Pancreas (tissue), 10 donors: ENCODE results near the gene COL25A1. TPM values are rescaled to one million over a fixed set of nuclear protein-coding genes. Genes with fewer than 3 reads are reported as not detected.
"Not testable (repeated sequence)": the region's sequence is repeated elsewhere in the genome, so short reads cannot be mapped to it uniquely, and the experiment has no call there.

ENCODE experiments used
- ATAC-seq, 4 donors: fragments of 200-7000 bp; cut with Tn5 transposase; one replicate each; pipeline versions ENCODE4 v1.8.0 to v1.9.1; 2020; ENCODE audit warnings: mild to moderate bottlenecking in 4 of 4, moderate library complexity in 4 of 4
- DNase-seq, 6 donors: peaks; one replicate each; pipeline ENCODE4 v3.0.0-alpha.2; 2020
- FAIRE-seq: peaks from 2 replicates; lab custom pipeline; 2012; peaks lifted over from hg19 to GRCh38; lab: Jason Lieb, UNC
- H3K27ac ChIP-seq, 4 donors: fragments of 200-600 bp; sonication (generic); 1 replicate in 3 of 4; 2 replicates in 1 of 4; pipeline versions ENCODE4 v1.5.0 to v1.8.0; 2020
- H3K27me3 ChIP-seq, 4 donors: fragments of 200-600 bp; one replicate each; pipeline ENCODE4 v1.8.0; 2021
- H3K36me3 ChIP-seq, 3 donors: fragments of 200-600 bp; sonication (generic) in 1 of 3; one replicate each; pipeline versions ENCODE4 v1.5.0 to v1.8.0; 2020 to 2021
- H3K4me1 ChIP-seq, 3 donors: fragments of 200-600 bp; one replicate each; pipeline ENCODE4 v1.8.0; 2021
- H3K4me3 ChIP-seq, 4 donors: fragments of 200-600 bp; sonication (generic) in 2 of 4; one replicate each; pipeline versions ENCODE4 v1.5.0 to v1.8.0; 2020 to 2021
- H3K9me3 ChIP-seq, 4 donors: fragments of 200-600 bp; one replicate each; pipeline ENCODE4 v1.8.0; 2021
- CTCF ChIP-seq, 4 donors: fragments of 200-600 bp; sonication (generic) in 3 of 4; IDR thresholded peaks; one replicate each; pipeline versions ENCODE4 v1.5.0 to v1.8.0; 2021; ENCODE audit warnings: antibody characterized with exemption in 4 of 4
- WGBS, 2 donors: extraction: QIAGEN DNeasy Blood & Tissue Kit; methylation state at CpG; one replicate each; pipeline ENCODE4 v1.1.7; 2013; 5-methylcytosine and 5-hydroxymethylcytosine counted together
- intact Hi-C, 3 donors: fragments of 100-400 bp; cut with DNase I; formaldehyde crosslinking; loops; one replicate each; pipeline versions ENCODE4 v1.11.1 to v1.14.2; 2022
- polyA plus RNA-seq, 2 donors: library from polyadenylated mRNA; stranded (reverse); fragments of 200-250 nt; gene quantifications; one replicate each; pipeline ENCODE4 v1.2.3, GENCODE V29; 2013
- total RNA-seq, 6 donors: library from RNA; stranded (reverse); fragmentation: NEBNext Ultra II Directional in 4 of 6; extraction: Animal tissue kit (Norgen Biotek cat#: 25700) in 4 of 6; gene quantifications; one replicate each; pipeline versions ENCODE4 v1.2.1 to v1.2.4, GENCODE V29; 2021 to 2023
- donor health status: healthy with polysubstance abuse.
- donor health status: DM: no; HTN: no; CAD: no; lungs with moderate emphysema.
- donor health status: DM: no; HTN: no; CAD: no.
- donor health status: control.
- donor health status: control.
- donor health status: Bipolar disorder and iron deficiency.
- donor health status: DM: yes; HTN: yes; CAD: no.
- donor health status: DM: no; HTN: no; CAD: no.
- donor health status: DM: no; HTN: no; CAD: no.
- donor health status: DM: yes; HTN: yes; CAD: no.

The COL25A1 gene
- total and polyA plus RNA-seq, 8 donors = 0.08 to 0.46 (median 0.22) TPM

- 63 to 82% methylated on average over 3 of the region's 3 CpGs for WGBS, 2 donors
- no peaks in the 10 kb centered on the region for H3K36me3 ChIP-seq
Observed at GRCh38 chr4:109111031-109111430, 191.4 kb downstream of the COL25A1 start.

DNA sequence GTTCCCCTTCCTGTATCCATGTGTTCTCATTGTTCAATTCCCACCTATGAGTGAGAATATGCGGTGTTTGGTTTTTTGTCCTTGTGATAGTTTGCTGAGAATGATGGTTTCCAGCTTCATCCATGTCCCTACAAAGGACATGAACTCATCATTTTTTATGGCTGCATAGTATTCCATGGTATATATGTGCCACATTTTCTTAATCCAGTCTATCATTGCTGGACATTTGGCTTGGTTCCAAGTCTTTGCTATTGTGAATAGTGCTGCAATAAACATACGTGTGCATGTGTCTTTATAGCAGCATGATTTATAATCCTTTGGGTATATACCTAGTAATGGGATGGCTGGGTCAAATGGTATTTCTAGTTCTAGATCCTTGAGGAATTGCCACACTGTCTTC lies 194.2 kb downstream of the COL25A1 start:
- H3K36me3 ChIP-seq, H3K27ac ChIP-seq, H3K4me3 ChIP-seq, H3K9me3 ChIP-seq, DNase-seq, ATAC-seq, H3K27me3 ChIP-seq, H3K4me1 ChIP-seq, intact Hi-C loops, FAIRE-seq: not testable (repeated sequence)
- WGBS, 2 donors = no CpG with 5 or more reads among the region's 2 CpGs

More at GRCh38 chr4:109111031-109111430, 191.4 kb downstream of the COL25A1 start:
- DNase-seq (no peak), ATAC-seq (no peak), FAIRE-seq (no peak)
- Histone ChIP-seq H3K4me3 (no peak overlapping the region), H3K27ac (no peak overlapping the region), H3K27me3 (peaks cover 0 to 2% (median 0%) of the 10 kb centered on the region in 4 donors), H3K4me1 (no peaks in the 10 kb centered on the region), H3K9me3 (no peaks in the 10 kb centered on the region)
- intact Hi-C loops = no loop called here
- TF ChIP-seq CTCF (IDR thresholded peaks at IDR 0.05) = no peak

GRCh38 chr4:109094056-109094455 lies 208.4 kb downstream of the COL25A1 start:
- TF ChIP-seq CTCF (IDR thresholded peaks at IDR 0.05) = no peak
- H3K9me3 ChIP-seq = no peaks in the 10 kb centered on the region
- DNase-seq (no peak), ATAC-seq (no peak), FAIRE-seq (no peak)
- H3K27me3 ChIP-seq = no peaks in the 10 kb centered on the region
- WGBS, 2 donors = 84 to 94% methylated on average over 1 of the region's 1 CpG
- intact Hi-C loops = no loop called here
- no peaks in the 10 kb centered on the region for H3K4me1 ChIP-seq
- no peaks in the 10 kb centered on the region for H3K36me3 ChIP-seq
- H3K27ac ChIP-seq = no peak overlapping the region
- no peak overlapping the region for H3K4me3 ChIP-seq

- Histone ChIP-seq H3K36me3 (no peaks in the 10 kb centered on the region), H3K27ac (no peak overlapping the region), H3K9me3 (no peaks in the 10 kb centered on the region), H3K27me3 (no peaks in the 10 kb centered on the region), H3K4me3 (no peak overlapping the region), H3K4me1 (no peaks in the 10 kb centered on the region)
- DNase-seq (no peak), ATAC-seq (no peak), FAIRE-seq (no peak)
- intact Hi-C loops = no loop called here
- 75 to 83% methylated on average over 9 of the region's 9 CpGs for WGBS, 2 donors
- TF ChIP-seq CTCF (IDR thresholded peaks at IDR 0.05) = no peak
Observed at GRCh38 chr4:109091727-109092409, 210.6 kb downstream of the COL25A1 start.

DNA sequence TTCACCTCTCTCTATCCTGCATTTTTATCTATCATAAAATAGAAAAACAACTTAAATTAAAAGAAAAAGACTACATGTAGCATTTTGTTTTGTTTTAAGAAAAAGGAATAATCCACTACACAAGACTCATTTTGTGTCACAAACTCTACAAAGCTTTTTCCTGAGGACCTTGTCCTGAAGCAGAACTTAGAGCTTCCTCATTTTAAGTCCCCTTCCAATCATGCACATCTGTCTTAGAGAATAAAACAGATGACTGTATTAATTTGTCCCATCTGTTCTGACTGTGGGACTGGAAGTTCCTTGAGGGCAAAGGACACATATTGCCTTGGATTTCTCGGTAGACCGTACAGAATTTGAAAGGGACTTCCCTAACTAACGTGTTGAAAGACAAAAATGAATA lies 218.5 kb downstream of the COL25A1 start:
- FAIRE-seq (no peak), DNase-seq (no peak), ATAC-seq (no peak)
- Histone ChIP-seq H3K4me3 (no peak overlapping the region), H3K9me3 (no peaks in the 10 kb centered on the region), H3K27me3 (no peaks in the 10 kb centered on the region), H3K36me3 (no peaks in the 10 kb centered on the region), H3K4me1 (no peaks in the 10 kb centered on the region), H3K27ac (no peak overlapping the region)
- intact Hi-C loops = no loop called here
- WGBS, 2 donors = 86 to 88% methylated on average over 3 of the region's 3 CpGs
- TF ChIP-seq CTCF (IDR thresholded peaks at IDR 0.05) = no peak
